Activated naive CD4-positive, alpha-beta T cell (primary cell): ENCODE results near the gene ATF1.
"Not testable (repeated sequence)": the region's sequence is repeated elsewhere in the genome, so short reads cannot be mapped to it uniquely, and the experiment has no call there.

Source experiments
- DNase-seq, 4 experiments: peaks; one replicate each; lab custom pipeline; 2025; lab: John Stamatoyannopoulos, UW

The ATF1 gene

DNA sequence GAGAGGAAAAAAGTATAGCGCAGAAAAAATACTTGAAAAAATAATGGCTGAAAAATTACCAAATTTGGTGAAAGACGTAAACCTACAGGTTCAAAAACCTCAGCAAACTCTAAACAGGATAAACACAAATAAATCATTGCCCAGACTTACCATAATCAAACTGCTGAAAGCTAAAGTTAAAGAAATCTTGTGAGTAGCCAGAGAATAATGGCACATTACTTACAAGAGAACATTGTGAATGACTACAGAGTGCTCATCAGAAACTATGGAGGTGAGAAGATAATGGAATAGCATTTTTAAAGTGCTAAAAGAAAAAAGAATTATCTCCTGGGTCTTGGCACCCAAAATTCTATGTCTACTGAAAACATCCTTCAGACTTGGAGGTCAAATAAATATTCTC, 36.0 kb downstream of the ATF1 start:
- no peak for DNase-seq

- DNase-seq, result no peak
These were observed 39.5 kb downstream of the ATF1 start for GRCh38 chr12:50803230-50803875.

DNA sequence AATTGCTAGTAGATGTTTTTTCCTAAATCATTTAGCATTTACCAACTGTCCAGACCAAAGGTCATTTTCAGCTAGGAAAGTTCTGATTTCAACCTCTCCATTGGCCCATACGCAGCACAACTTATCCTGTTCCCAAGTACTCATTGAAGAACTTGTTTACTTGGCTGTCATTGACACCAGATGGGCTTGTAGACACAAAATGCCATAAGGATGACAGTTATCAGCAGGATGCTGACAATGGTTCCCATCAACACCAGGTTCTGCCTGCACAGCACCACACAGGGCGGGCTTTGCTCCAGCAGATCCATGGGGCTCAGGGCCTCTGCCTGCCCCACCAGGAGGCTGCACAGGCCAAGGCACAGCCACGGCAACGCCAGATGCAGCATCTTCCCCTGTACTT, 42.3 kb downstream of the ATF1 start:
- DNase-seq, result no peak

DNA sequence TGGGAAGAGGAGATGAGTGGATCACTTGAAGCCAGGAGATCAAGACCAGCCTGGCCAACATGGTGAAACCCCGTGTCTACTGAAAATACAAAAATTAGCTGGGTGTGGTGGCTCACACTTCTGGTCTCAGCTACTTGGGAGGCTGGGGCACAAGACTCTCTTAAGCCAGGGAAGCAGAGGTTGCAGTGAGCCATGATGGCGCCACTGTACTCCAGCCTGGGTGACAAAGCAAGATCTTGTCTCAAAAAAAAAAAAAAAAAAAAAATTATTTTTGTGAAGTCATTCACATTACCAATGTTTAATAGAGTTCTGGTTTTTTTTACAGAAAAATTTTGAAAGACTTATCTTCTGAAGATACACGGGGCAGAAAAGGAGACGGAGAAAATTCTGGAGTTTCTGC, 45.2 kb downstream of the ATF1 start:
- DNase-seq, result not testable (repeated sequence)

GRCh38 chr12:50814921-50815320, 51.0 kb downstream of the ATF1 start:
- DNase-seq, result not testable (repeated sequence)

GRCh38 chr12:50820177-50820576, 56.3 kb downstream of the ATF1 start:
- no peak for DNase-seq

- DNase-seq, result no peak
These were observed 58.2 kb downstream of the ATF1 start for GRCh38 chr12:50822082-50822481.

- DNase-seq, result not testable (repeated sequence)
These were observed 59.8 kb downstream of the ATF1 start for GRCh38 chr12:50823724-50824123.

DNA sequence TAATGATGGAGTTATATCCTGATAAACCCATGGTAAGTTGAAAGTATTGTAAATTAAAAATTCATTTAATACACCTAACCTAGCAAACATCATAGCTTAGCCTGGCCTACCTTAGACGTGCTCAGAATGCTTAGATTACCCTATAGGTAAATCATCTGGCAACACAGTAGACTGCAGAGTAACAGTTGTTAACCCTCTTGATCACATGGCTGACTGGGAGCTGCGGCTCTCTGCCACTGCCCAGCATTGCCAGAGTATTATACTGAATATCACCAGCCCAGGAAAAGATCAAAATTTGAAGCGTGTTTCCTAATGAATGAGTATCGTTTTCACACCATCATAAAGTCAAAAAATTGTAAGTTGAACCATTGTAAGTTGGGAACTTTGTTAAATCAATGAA, 61.0 kb downstream of the ATF1 start:
- no peak for DNase-seq

DNA sequence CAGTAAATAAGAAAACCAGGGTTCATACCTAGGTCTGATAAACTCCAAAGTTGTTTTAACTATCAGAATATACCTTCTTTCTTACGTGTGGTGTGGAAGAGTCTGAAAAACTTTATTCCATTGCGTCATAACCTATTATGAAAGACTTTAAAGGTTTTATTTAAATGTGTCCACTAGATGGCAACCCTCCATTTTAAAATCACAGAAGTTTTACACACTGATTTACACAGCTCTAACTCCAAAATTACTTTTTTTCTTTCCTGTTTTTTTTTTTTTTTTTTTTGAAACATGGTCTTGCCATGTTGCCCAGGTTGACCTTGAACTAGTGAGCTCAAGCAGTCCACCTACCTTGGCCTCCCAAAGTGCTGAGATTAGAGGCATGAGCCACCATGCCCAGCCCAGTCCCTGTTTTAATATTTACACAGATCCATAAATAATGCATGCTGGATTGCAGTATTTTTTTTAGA, 61.5 kb downstream of the ATF1 start:
- DNase-seq, result no peak

GRCh38 chr12:50828121-50828520, 64.2 kb downstream of the ATF1 start:
- no peak for DNase-seq

- DNase-seq, result no peak
These were observed 65.0 kb downstream of the ATF1 start for GRCh38 chr12:50828886-50829285.

- DNase-seq, result not testable (repeated sequence)
These were observed 69.9 kb downstream of the ATF1 start for GRCh38 chr12:50833801-50834200.

DNA sequence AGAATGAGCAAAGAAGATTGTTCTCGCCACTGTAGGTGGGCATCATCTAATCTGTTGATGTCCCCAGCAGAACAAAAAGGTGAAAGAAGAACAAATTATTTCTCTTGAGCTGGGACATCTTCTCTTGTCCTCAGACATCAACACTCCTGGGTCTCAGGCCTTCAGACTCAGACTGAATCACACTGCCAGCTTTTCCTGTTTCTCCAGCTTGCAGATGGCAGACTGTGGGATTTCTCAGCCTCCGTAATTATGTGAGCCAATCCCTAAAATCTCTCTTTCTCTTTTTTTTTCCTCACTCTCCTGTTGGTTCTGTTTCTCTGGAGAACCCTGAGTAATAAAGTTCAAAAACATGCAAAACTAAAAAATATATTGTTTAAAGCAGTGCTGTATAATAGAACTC, 75.1 kb downstream of the ATF1 start:
- DNase-seq, result no peak

GRCh38 chr12:50840809-50841487, 77.0 kb downstream of the ATF1 start:
- DNase-seq, result no peak

- no peak for DNase-seq
These were observed 78.0 kb downstream of the ATF1 start for GRCh38 chr12:50841716-50842531.

- DNase-seq, result no peak
These were observed 79.0 kb downstream of the ATF1 start, which contains the start of gene TMPRSS12 for GRCh38 chr12:50842637-50843493. TSS of gene TMPRSS12 (plus strand) at chr12:50842926. CDS start at chr12:50842965, 39 bp downstream.

DNA sequence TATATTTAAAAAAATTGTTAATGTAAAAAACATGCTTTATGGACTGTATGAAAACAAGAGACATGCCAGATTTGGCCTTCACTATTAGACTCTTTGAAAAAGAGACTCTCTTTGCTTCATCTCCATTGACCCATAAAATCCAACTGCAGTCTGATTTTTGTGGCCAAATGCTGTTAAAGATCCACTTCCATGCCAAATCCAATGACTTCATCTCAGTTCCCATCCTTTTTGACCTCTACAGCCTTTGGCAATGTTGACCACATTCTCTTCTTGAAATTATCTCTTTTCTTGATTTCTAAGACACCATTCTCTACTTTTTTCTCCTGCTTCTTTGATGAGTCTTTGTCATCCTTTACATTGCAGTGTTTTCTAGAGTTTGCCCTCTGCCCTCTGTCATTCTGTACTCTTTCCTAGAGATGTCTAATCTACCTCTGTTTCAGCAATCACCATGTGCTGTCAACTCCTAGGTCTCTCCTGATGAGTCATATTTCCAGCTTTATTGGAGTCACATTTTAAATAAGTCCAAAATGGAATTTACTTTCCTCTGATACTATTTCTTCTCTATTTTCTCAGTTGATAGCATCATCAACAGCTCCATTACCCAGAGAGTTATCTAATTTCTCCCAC, 81.2 kb downstream of the ATF1 start:
- no peak for DNase-seq

- no peak for DNase-seq
These were observed 85.1 kb downstream of the ATF1 start for GRCh38 chr12:50848963-50849362.

- not testable (repeated sequence) for DNase-seq
These were observed 91.3 kb downstream of the ATF1 start for GRCh38 chr12:50855218-50855617.

GRCh38 chr12:50855679-50856078, 91.8 kb downstream of the ATF1 start:
- DNase-seq, result not testable (repeated sequence)
